Ishikawa (cell line): ENCODE results near the gene ERGIC1.

Experiments
- CREB1 ChIP-seq: IDR thresholded peaks from 2 replicates; pipeline ENCODE4 v1.6.1; 2012; ENCODE audit warnings: low read depth
- EGR1 ChIP-seq: IDR thresholded peaks from 2 replicates; pipeline ENCODE4 v1.6.1; 2012
- EP300 ChIP-seq: IDR thresholded peaks from 2 replicates; pipeline ENCODE4 v1.6.1; 2012; ENCODE audit warnings: borderline replicate concordance
- TCF12 ChIP-seq: IDR thresholded peaks from 2 replicates; pipeline ENCODE4 v1.6.1; 2012; ENCODE audit warnings: low read depth

GRCh38 chr5:172959824-172960799 lies 126.1 kb downstream of the ERGIC1 start:
- TF ChIP-seq EGR1 (no peak), EP300 (no peak), TCF12 (no peak), CREB1 (no peak)
